PC-9 (cell line): ENCODE results near the gene PIK3IP1.

Source experiments
- CTCF ChIP-seq: fragments of 200-600 bp; sonication (generic); conservative IDR thresholded peaks from 2 replicates; pipeline ENCODE4 v1.6.1; 2017; ENCODE audit warnings: mixed run types, antibody characterized with exemption, mild to moderate bottlenecking, moderate library complexity
- EZH2 ChIP-seq: fragments of 200-600 bp; sonication (generic); IDR thresholded peaks from 2 replicates; pipeline ENCODE4 v1.8.0; 2017; ENCODE audit warnings: antibody characterized with exemption, low read depth

DNA sequence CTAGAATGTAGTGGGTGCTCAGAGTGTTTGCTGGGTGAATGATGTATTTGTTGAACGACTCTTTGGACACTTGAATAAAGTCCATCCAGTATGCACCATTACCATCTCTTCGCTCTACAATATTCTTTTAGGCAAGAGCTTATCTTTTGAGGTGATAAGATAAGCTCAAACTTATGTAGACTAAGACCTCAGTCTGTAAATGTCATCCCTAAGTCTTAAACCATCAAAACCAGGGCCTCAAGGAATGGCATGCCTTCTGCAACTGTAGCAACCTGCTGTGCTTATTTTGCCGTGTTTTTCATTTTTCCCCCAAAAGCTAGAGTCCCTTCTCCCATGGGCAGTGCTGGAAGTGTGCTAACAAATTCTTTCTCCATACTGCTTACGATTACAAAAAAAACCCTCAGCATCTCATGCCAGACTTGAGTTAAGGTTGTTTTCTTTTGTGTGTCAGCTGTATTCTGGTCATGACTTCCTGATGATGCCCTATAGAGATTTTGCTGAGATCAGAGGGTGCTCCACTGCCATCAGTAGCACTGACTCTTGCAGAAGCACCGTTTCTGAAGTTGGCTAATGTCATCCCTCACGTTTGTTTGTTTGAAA lies 52.4 kb downstream of the PIK3IP1 start:
- TF ChIP-seq CTCF (no peak), EZH2 (no peak)
